A204.1 (cell line): ENCODE data around the gene RGS7BP.

Experiments
- FAIRE-seq: peaks from 2 replicates; lab custom pipeline; 2012; peaks lifted over from hg19 to GRCh38; lab: Jason Lieb, UNC

Gene RGS7BP

GRCh38 chr5:64505769-64506566 is at the start of gene RGS7BP:
Gene RGS7BP (plus strand): TSS chr5:64506015. CDS start chr5:64506625, 610 bp downstream.
- FAIRE-seq, result no peak

GRCh38 chr5:64457846-64458245 is 48.0 kb upstream of the RGS7BP start:
- no peak for FAIRE-seq

- no peak for FAIRE-seq
These were observed 46.9 kb upstream of the RGS7BP start for GRCh38 chr5:64458948-64459347.

- FAIRE-seq, result no peak
These were observed 43.4 kb upstream of the RGS7BP start for GRCh38 chr5:64462391-64462790.

GRCh38 chr5:64486163-64486562 is 19.7 kb upstream of the RGS7BP start:
- no peak for FAIRE-seq

GRCh38 chr5:64487283-64487682 is 18.5 kb upstream of the RGS7BP start:
- no peak for FAIRE-seq

- FAIRE-seq, result no peak
These were observed 16.0 kb upstream of the RGS7BP start for GRCh38 chr5:64489857-64490256.

GRCh38 chr5:64497386-64497785 is 8.4 kb upstream of the RGS7BP start:
- no peak for FAIRE-seq

GRCh38 chr5:64502196-64502595 is 3.6 kb upstream of the RGS7BP start:
- FAIRE-seq, result no peak

GRCh38 chr5:64506567-64507263 is 900 bp downstream of the RGS7BP start:
- FAIRE-seq, result no peak

- no peak for FAIRE-seq
These were observed 1.4 kb downstream of the RGS7BP start for GRCh38 chr5:64507264-64507605.

- no peak for FAIRE-seq
These were observed 4.0 kb downstream of the RGS7BP start for GRCh38 chr5:64509828-64510227.

- no peak for FAIRE-seq
These were observed 7.7 kb downstream of the RGS7BP start for GRCh38 chr5:64513492-64513891.

- FAIRE-seq, result no peak
These were observed 8.8 kb downstream of the RGS7BP start for GRCh38 chr5:64514612-64515011.

GRCh38 chr5:64516216-64516615 is 10.4 kb downstream of the RGS7BP start:
- no peak for FAIRE-seq

- no peak for FAIRE-seq
These were observed 13.0 kb downstream of the RGS7BP start for GRCh38 chr5:64518793-64519192.

GRCh38 chr5:64519263-64519662 is 13.4 kb downstream of the RGS7BP start:
- no peak for FAIRE-seq

GRCh38 chr5:64526734-64527439 is 21.1 kb downstream of the RGS7BP start:
- FAIRE-seq, result no peak

GRCh38 chr5:64530076-64530475 is 24.3 kb downstream of the RGS7BP start:
- no peak for FAIRE-seq

GRCh38 chr5:64532212-64532611 is 26.4 kb downstream of the RGS7BP start:
- no peak for FAIRE-seq

GRCh38 chr5:64532657-64533056 is 26.8 kb downstream of the RGS7BP start:
- FAIRE-seq, result no peak

GRCh38 chr5:64534033-64534432 is 28.2 kb downstream of the RGS7BP start:
- FAIRE-seq, result no peak

- FAIRE-seq, result no peak
These were observed 52.1 kb downstream of the RGS7BP start for GRCh38 chr5:64557911-64558310.
